K562 (cell line): ENCODE data around the gene CYB5D1. TPM values are rescaled to one million over a fixed set of nuclear protein-coding genes. Genes with fewer than 3 reads are reported as not detected.

Experiments used
- ATAC-seq: fragments of 200-7000 bp; cut with Tn5 transposase; 3 replicates; pipeline ENCODE4 v1.9.1; 2020; ENCODE audit warnings: moderate library complexity
- BruUV-seq: library from RNA; stranded (reverse); fragments of 400-500 nt; replicated peaks from 2 replicates; lab custom pipeline; 2021; lab: Mats Ljungman, UMichigan
- CTCF ChIA-PET: fragments of 300-600 bp; formaldehyde crosslinking; extraction: SDS; loops from one replicate; lab custom pipeline; 2021; ENCODE audit warnings: low intra/inter-chr PET ratio; lab: Yijun Ruan, JAX
- POLR2A ChIA-PET: fragments of 300-600, 350-650 bp; sonication (Branson Sonifier 250); formaldehyde crosslinking; extraction: SDS; loops from one replicate; lab custom pipeline; 2021; ENCODE audit warnings: antibody characterized with exemption, inconsistent platforms; lab: Yijun Ruan, JAX
- DNase-seq, 4 experiments: peaks; one replicate each; pipeline versions ENCODE4 v3.0.0 to v3.0.0-alpha.2; 2011 to 2018; ENCODE audit warnings: low spot score in 3 of 4, mixed read lengths in 3 of 4; ENCODE audit errors: extremely low read depth in 1 of 4
- FAIRE-seq: peaks from 2 replicates; lab custom pipeline; 2011; peaks lifted over from hg19 to GRCh38; lab: Jason Lieb, UNC
- H2AFZ ChIP-seq: 2 replicates; pipeline ENCODE4 v1.6.0; 2011; ENCODE audit warnings: low read depth, low read length, control low read depth, inconsistent platforms
- H3K27ac ChIP-seq: fragments of 200-600 bp; 3 replicates; pipeline ENCODE4 v1.8.0; 2011; ENCODE audit warnings: low read depth, mild to moderate bottlenecking, control low read depth, inconsistent platforms, low read length, moderate library complexity, mixed read lengths; ENCODE audit errors: extremely low read depth
- H3K27me3 ChIP-seq, 2 experiments: fragments of 300-600 bp in 1 of 2; 2 replicates in 1 of 2; 3 replicates in 1 of 2; pipeline versions ENCODE4 v1.6.0 to v1.8.0; 2011; ENCODE audit warnings: inconsistent platforms in 2 of 2, low read length in 2 of 2, mild to moderate bottlenecking in 1 of 2, mixed read lengths in 1 of 2, moderate library complexity in 1 of 2; ENCODE audit not compliant: control insufficient read depth in 2 of 2, insufficient read depth in 2 of 2
- H3K36me3 ChIP-seq: fragments of 300-600 bp; 3 replicates; pipeline ENCODE4 v1.8.0; 2011; ENCODE audit warnings: mild to moderate bottlenecking, low read length, inconsistent platforms; ENCODE audit not compliant: control insufficient read depth, insufficient read depth
- H3K4me1 ChIP-seq, 2 experiments: fragments of 200-600 bp in 1 of 2; replicated peaks in 1 of 2; 2 replicates in 1 of 2; 3 replicates in 1 of 2; pipeline versions ENCODE4 v1.5.1 to v1.8.0; 2011; ENCODE audit warnings: inconsistent platforms in 2 of 2, low read length in 2 of 2, mild to moderate bottlenecking in 1 of 2, mixed read lengths in 1 of 2, moderate library complexity in 1 of 2; ENCODE audit not compliant: control insufficient read depth in 2 of 2, insufficient read depth in 2 of 2
- H3K4me2 ChIP-seq: 2 replicates; pipeline ENCODE4 v1.6.1; 2011; ENCODE audit warnings: low read length, control low read depth, inconsistent platforms, mixed read lengths; ENCODE audit not compliant: insufficient read depth
- H3K4me3 ChIP-seq: fragments of 200-600 bp; sonication (generic), shearing (Covaris generic); 2 replicates; pipeline ENCODE4 v1.5.1; 2016; ENCODE audit warnings: control low read depth, inconsistent platforms
- H3K79me2 ChIP-seq: fragments of 200-600 bp; 3 replicates; pipeline ENCODE4 v1.8.0; 2011; ENCODE audit warnings: low read length, inconsistent platforms; ENCODE audit not compliant: control insufficient read depth, insufficient read depth
- H3K9ac ChIP-seq, 2 experiments: 2 replicates each; pipeline versions ENCODE4 v1.6.0 to v1.6.1; 2011; ENCODE audit warnings: low read depth in 2 of 2, low read length in 2 of 2, control low read depth in 1 of 2, inconsistent platforms in 1 of 2, mild to moderate bottlenecking in 1 of 2, mixed read lengths in 1 of 2; ENCODE audit not compliant: insufficient read depth in 1 of 2
- H3K9me1 ChIP-seq: one replicate; pipeline ENCODE4 v1.6.0; 2011; ENCODE audit warnings: inconsistent platforms, mild to moderate bottlenecking, low read length, moderate library complexity; ENCODE audit not compliant: control insufficient read depth, insufficient read depth
- H3K9me3 ChIP-seq: replicated peaks from 2 replicates; pipeline ENCODE4 v1.5.1; 2011; ENCODE audit warnings: low read depth, low read length, inconsistent platforms; ENCODE audit not compliant: control insufficient read depth, insufficient read depth
- H4K20me1 ChIP-seq: replicated peaks from 2 replicates; pipeline ENCODE4 v1.6.1; 2011; ENCODE audit warnings: low read length, inconsistent platforms, mixed read lengths; ENCODE audit not compliant: control insufficient read depth, insufficient read depth
- ASH1L ChIP-seq: fragments of 450-650 bp; IDR thresholded peaks from 2 replicates; pipeline ENCODE4 v1.6.1; 2018; ENCODE audit warnings: borderline replicate concordance, mild to moderate bottlenecking, low read depth; ENCODE audit not compliant: partially characterized antibody
- ATF7 ChIP-seq: fragments of 450-650 bp; IDR thresholded peaks from 2 replicates; pipeline ENCODE4 v1.7.1; 2014; ENCODE audit warnings: mild to moderate bottlenecking, moderate library complexity
- DPF2 ChIP-seq: fragments of 450-650 bp; IDR thresholded peaks from 2 replicates; pipeline ENCODE4 v1.6.1; 2016
- FOXK2 ChIP-seq, 2 experiments: fragments of 450-650 bp; IDR thresholded peaks in 1 of 2; conservative IDR thresholded peaks in 1 of 2; 2 replicates each; pipeline ENCODE4 v1.6.1; 2016; ENCODE audit warnings: low read depth in 2 of 2, mild to moderate bottlenecking in 1 of 2
- JUND ChIP-seq, 2 experiments: IDR thresholded peaks; 2 replicates in 1 of 2; 3 replicates in 1 of 2; pipeline ENCODE4 v1.6.1; 2011; ENCODE audit warnings: borderline replicate concordance in 2 of 2, low read depth in 2 of 2, low read length in 2 of 2, improper control_type of control experiment in 1 of 2, missing biosample characterization in 1 of 2, missing genetic modification characterization in 1 of 2, missing genetic modification reagents in 1 of 2
- MBD2 ChIP-seq: sonication (generic); IDR thresholded peaks from 2 replicates; pipeline ENCODE4 v1.6.1; 2016; ENCODE audit warnings: low read depth, borderline replicate concordance
- MECOM ChIP-seq: fragments of 250-450 bp; sonication (Bioruptor Pico); IDR thresholded peaks from 2 replicates; pipeline ENCODE4 v1.8.0; 2022; ENCODE audit warnings: inconsistent platforms
- NONO ChIP-seq, 2 experiments: fragments of 200-400 bp in 1 of 2; fragments of 450-650 bp in 1 of 2; formaldehyde crosslinking in 1 of 2; IDR thresholded peaks; 2 replicates each; pipeline ENCODE4 v1.6.1; 2017; ENCODE audit warnings: low read depth in 2 of 2, mild to moderate bottlenecking in 2 of 2, moderate library complexity in 2 of 2, low read length in 1 of 2
- RFX1 ChIP-seq: fragments of 450-650 bp; IDR thresholded peaks from 2 replicates; pipeline ENCODE4 v1.6.1; 2016; ENCODE audit warnings: mild to moderate bottlenecking, moderate library complexity
- TCF7L2 ChIP-seq: fragments of 150-350 bp; IDR thresholded peaks from 2 replicates; pipeline ENCODE4 v1.6.1; 2016; ENCODE audit warnings: low read depth, mild to moderate bottlenecking, low read length, moderate library complexity
- ZNF830 ChIP-seq: fragments of 250-450 bp; sonication (Bioruptor Pico); IDR thresholded peaks from 2 replicates; pipeline ENCODE4 v1.5.0; 2021; ENCODE audit warnings: mild to moderate bottlenecking
- WGBS: fragments of 100-300 bp; shearing (Covaris generic); methylation state at CpG from one replicate; pipeline ENCODE4 v1.1.6; 2016; ENCODE audit warnings: low coverage, mixed read lengths; ENCODE audit not compliant: insufficient coverage; ENCODE audit errors: missing lambda C conversion rate; 5-methylcytosine and 5-hydroxymethylcytosine counted together
- in situ Hi-C: fragments of 300-500 bp; cut with MboI; formaldehyde crosslinking; loops from 4 replicates; pipeline ENCODE4 v1.15.0; 2018; ENCODE audit warnings: inconsistent platforms, mixed read lengths
- intact Hi-C: fragments of 100-400 bp; cut with micrococcal nuclease; formaldehyde crosslinking; loops from 2 replicates; pipeline ENCODE4 v1.14.2; 2022
- polyA plus RNA-seq, 8 experiments: library from polyadenylated mRNA; depleted of rRNA in 4 of 8; stranded (reverse) in 5 of 8; unstranded in 3 of 8; fragments of >200 nt; fragmentation: Nextera tagmentation in 2 of 8; fragmentation: Illumina TruSeq in 1 of 8; extraction: Ambion mirVana in 2 of 8; extraction: Trizol in 1 of 8; gene quantifications; 2 replicates each; pipeline versions ENCODE4 v1.2.1 to v1.2.3, GENCODE V29; 2011 to 2014; ENCODE audit warnings: inconsistent platforms in 1 of 8, missing spikeins in 1 of 8
- total RNA-seq, 7 experiments: library from RNA; depleted of rRNA in 6 of 7; stranded (reverse); fragments of >200 nt in 6 of 7; fragmentation: Illumina TruSeq in 2 of 7; extraction: Trizol in 2 of 7; gene quantifications; 2 replicates each; pipeline versions ENCODE4 v1.2.1 to v1.2.3, GENCODE V29; 2011 to 2021; ENCODE audit warnings: low replicate concordance in 1 of 7
- TF ChIP-seq, protein P1 (sequence below): fragments of 450-650 bp; IDR thresholded peaks from 2 replicates; pipeline ENCODE4 v1.6.1; 2018; ENCODE audit not compliant: partially characterized antibody

CYB5D1 gene
- total and polyA plus RNA-seq, 9 of the 15 experiments (the other 6 are each of a cell fraction or from before 2014, with no cell fraction given), result 2.4 to 7.9 (median 5.7) TPM

DNA sequence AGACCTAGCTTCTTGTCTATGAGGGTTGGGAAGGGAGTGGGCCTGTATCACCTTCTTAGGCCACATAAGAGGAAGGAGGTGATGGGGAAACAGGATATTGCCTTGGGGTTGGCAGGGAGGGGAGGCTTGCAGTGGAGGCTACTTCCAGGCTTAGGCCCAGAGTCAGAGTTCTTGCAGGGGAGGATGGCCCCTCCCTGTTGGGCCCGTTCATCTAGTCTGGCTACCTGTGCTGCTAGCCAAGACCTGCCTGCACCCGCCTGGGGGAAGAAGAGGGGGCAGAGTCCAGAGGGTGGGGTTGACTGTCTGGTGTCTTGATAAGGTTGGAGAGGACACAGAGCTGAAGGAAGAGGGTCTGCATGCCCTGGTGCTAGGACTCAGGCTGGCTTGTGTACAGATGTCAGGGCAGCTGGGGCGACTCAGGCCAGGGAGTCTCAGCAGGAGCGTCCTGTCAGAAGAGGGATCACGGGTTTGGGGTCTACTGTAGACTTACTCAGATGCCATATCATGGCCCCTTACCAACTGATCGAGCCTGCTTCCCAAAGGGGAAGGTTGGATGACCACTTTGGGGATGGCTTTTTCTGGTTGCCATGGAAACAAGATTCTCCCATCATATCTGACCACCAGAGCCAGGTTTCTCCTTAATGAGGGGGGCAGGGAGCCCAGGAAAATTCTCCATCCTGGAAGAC, 18.5 kb upstream of the CYB5D1 start (continued):
- TF ChIP-seq RFX1, result peak; percentile 94
- TF ChIP-seq, all 486 proteins: peak for 3

DNA sequence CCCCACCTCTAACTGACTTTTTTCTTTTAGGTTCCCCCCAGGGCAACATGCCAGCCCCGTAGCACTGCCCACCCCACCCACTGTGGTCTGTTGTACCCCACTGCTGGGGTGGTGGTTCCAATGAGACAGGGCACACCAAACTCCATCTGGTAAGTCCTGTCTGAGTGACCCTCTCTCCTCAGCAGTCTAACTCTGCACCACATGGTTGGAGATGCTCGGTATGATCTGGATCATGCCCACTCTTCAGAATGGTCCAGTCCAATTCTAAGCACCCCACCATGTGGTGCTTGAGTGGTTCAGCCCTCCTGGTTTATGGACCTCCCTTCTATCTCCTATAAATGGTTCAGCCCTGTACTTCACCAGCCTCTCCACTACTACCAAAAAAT, 17.9 kb upstream of the CYB5D1 start:
- Histone ChIP-seq H4K20me1 (peaks cover under 1% of the 10 kb centered on the region), H3K9ac (peak overlapping the region in 1 of 2 experiments; percentile 68; a peak in 1 of 4 replicates), H3K4me2 (no peak overlapping the region), H3K27ac (peak overlapping the region; percentile 22; the same call in 1 of the 3 replicates), H2AFZ (no peak overlapping the region), H3K9me1 (no peaks in the 10 kb centered on the region), H3K79me2 (peaks cover 53% of the 10 kb centered on the region), H3K4me3 (no peak overlapping the region), H3K36me3 (peaks cover 10% of the 10 kb centered on the region; the same call in 2 of the 3 replicates), H3K9me3 (no peaks in the 10 kb centered on the region), H3K27me3 (no peaks in the 10 kb centered on the region), H3K4me1 (peaks cover 42 to 66% of the 10 kb centered on the region in 2 experiments)
- DNase-seq (peak in 2 of 4 experiments; percentile 10 to 37), FAIRE-seq (no peak), ATAC-seq (no peak)
- TF ChIP-seq DPF2, result no peak
- TF ChIP-seq NONO (IDR thresholded peaks at IDR 0.05; ENCODE audit: low read depth in 2 of 2, low read length in 1 of 2), result peak in 1 of 2 experiments; percentile 87; a peak in 2 of 4 replicates
- TF ChIP-seq ATF7, result peak; percentile 93
- no peak for TF ChIP-seq ASH1L
- TF ChIP-seq, protein P1, sequence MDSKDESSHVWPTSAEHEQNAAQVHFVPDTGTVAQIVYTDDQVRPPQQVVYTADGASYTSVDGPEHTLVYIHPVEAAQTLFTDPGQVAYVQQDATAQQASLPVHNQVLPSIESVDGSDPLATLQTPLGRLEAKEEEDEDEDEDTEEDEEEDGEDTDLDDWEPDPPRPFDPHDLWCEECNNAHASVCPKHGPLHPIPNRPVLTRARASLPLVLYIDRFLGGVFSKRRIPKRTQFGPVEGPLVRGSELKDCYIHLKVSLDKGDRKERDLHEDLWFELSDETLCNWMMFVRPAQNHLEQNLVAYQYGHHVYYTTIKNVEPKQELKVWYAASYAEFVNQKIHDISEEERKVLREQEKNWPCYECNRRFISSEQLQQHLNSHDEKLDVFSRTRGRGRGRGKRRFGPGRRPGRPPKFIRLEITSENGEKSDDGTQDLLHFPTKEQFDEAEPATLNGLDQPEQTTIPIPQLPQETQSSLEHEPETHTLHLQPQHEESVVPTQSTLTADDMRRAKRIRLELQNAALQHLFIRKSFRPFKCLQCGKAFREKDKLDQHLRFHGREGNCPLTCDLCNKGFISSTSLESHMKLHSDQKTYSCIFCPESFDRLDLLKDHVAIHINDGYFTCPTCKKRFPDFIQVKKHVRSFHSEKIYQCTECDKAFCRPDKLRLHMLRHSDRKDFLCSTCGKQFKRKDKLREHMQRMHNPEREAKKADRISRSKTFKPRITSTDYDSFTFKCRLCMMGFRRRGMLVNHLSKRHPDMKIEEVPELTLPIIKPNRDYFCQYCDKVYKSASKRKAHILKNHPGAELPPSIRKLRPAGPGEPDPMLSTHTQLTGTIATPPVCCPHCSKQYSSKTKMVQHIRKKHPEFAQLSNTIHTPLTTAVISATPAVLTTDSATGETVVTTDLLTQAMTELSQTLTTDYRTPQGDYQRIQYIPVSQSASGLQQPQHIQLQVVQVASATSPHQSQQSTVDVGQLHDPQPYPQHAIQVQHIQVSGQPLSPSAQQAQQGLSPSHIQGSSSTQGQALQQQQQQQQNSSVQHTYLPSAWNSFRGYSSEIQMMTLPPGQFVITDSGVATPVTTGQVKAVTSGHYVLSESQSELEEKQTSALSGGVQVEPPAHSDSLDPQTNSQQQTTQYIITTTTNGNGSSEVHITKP, result peak; percentile 99
- TF ChIP-seq MBD2, result 0 out of 2 replicates have a peak, but pooled peaks have one; percentile 24
- no peak for TF ChIP-seq ZNF830 (CRISPR knock-in tag)
- TF ChIP-seq FOXK2 (conservative IDR thresholded peaks at IDR 0.05 in 1 of 2, IDR thresholded peaks at IDR 0.05 in 1 of 2; ENCODE audit: low read depth in 2 of 2), result peak in 1 of 2 experiments; percentile 95; a peak in 2 of 4 replicates
- peak; percentile 82 for TF ChIP-seq TCF7L2
- TF ChIP-seq JUND (IDR thresholded peaks at IDR 0.05; ENCODE audit: borderline replicate concordance, low read depth, low read length), result peak; percentile 64
- TF ChIP-seq JUND (tag; IDR thresholded peaks at IDR 0.05; ENCODE audit: borderline replicate concordance, low read depth, low read length), result no peak
- TF ChIP-seq MECOM (CRISPR knock-in tag), result no peak
- CTCF ChIA-PET, result no interaction called here
- in situ Hi-C loops, result no loop called here
- WGBS, result 64% methylated on average over 2 of the region's 2 CpGs
- intact Hi-C loops, result loop anchor here (10.0 kb wide), 2 partner anchors 55 to 285 kb away; partner anchors contain the start of gene HES7
- BruUV-seq, result no TSS peak
- POLR2A ChIA-PET, result no interaction called here
